Astrocyte (in vitro differentiated cells and primary cell): ENCODE measurements around the gene SPACA1.

Experiments used
- EZH2 ChIP-seq: IDR thresholded peaks from 2 replicates; pipeline ENCODE4 v1.6.1; 2012; ENCODE audit warnings: mild to moderate bottlenecking, low read length, inconsistent platforms; ENCODE audit not compliant: insufficient read depth
- TF ChIP-seq, protein P1 (sequence below): IDR thresholded peaks from 2 replicates; pipeline ENCODE4 v1.5.1; 2011; ENCODE audit warnings: low read depth, mild to moderate bottlenecking, inconsistent platforms, low read length, moderate library complexity; ENCODE audit not compliant: insufficient read depth

DNA sequence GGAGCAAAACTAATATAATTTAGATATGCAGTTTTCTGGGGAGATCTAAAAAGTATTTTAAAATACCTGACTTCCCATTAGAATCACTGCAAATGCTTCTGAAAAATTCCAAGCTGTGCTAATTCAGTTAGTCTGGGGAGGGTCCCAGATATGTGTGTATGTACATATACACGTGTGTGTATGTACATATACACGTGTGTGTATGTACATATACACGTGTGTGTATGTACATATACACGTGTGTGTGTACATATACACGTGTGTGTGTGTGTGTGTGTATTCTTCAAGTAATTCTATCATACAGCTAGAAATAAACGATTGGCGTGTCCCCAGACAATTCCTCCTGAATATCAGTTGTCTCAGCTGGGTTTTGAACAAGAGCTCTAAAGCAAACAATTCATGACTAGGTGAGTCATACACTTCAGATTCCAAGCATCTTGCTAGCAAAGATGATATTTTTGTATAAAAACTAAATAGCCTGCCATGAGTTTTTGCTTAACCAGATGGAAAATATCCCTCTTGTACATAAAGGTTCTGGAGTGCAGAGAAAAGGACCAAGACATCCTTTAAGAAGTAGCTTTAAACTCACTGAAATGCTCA, 58.2 kb downstream of the SPACA1 start:
- TF ChIP-seq, protein P1, sequence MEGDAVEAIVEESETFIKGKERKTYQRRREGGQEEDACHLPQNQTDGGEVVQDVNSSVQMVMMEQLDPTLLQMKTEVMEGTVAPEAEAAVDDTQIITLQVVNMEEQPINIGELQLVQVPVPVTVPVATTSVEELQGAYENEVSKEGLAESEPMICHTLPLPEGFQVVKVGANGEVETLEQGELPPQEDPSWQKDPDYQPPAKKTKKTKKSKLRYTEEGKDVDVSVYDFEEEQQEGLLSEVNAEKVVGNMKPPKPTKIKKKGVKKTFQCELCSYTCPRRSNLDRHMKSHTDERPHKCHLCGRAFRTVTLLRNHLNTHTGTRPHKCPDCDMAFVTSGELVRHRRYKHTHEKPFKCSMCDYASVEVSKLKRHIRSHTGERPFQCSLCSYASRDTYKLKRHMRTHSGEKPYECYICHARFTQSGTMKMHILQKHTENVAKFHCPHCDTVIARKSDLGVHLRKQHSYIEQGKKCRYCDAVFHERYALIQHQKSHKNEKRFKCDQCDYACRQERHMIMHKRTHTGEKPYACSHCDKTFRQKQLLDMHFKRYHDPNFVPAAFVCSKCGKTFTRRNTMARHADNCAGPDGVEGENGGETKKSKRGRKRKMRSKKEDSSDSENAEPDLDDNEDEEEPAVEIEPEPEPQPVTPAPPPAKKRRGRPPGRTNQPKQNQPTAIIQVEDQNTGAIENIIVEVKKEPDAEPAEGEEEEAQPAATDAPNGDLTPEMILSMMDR, result no peak
- TF ChIP-seq EZH2, result no peak
